ENCODE measurements around the gene KCNK1.

GRCh38 chr1:233654658-233655280 lies 40.9 kb downstream of the KCNK1 start:
- TF ChIP-seq CTCF (IDR thresholded peaks at IDR 0.05) (no peak), POLR2AphosphoS5 (IDR thresholded peaks at IDR 0.05; ENCODE audit: low read depth, low read length) (no peak), REST (IDR thresholded peaks at IDR 0.05; ENCODE audit: insufficient read depth in 1 of 2, low read depth in 2 of 2, low read length in 1 of 2) (no peak), SIN3A (IDR thresholded peaks at IDR 0.05; ENCODE audit: borderline replicate concordance, insufficient read depth, low read depth, low read length) (no peak)

Data from Panc1 (cell line).